ENCODE measurements around the gene ZNF189. TPM values are rescaled to one million over a fixed set of nuclear protein-coding genes. Genes with fewer than 3 reads are reported as not detected.
A peak's percentile ranks its signal among the peaks of the same experiment; 100 is the strongest.

The ZNF189 gene
- total RNA-seq, 6 experiments from 2014 or later = 10.2 to 11.6 (median 11.2) TPM

DNA sequence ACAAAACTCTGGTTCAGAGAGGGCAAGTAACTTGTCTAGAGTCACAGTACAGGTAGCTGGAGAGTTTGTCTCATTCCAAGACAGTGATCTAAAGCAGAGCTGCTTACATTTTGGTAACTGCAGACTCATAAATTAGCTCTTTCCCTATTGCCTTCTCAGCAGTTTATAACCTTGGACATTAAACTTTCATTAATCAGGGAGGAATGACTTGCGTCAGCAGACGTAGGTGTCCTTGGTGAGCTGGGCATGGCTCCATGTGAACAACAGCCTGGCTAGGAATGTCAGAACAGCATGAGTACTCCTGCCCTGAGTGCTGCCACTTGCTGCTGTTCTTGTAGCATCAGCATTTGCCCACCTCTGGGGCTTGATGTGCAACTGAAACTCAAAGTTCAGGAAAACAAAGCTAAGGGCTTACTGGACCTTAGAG is 39.2 kb downstream of the ZNF189 start:
- H3K4me1 Mint-ChIP-seq (ENCODE audit: low read depth) = no peaks in the 10 kb centered on the region
- TF ChIP-seq, protein P1, sequence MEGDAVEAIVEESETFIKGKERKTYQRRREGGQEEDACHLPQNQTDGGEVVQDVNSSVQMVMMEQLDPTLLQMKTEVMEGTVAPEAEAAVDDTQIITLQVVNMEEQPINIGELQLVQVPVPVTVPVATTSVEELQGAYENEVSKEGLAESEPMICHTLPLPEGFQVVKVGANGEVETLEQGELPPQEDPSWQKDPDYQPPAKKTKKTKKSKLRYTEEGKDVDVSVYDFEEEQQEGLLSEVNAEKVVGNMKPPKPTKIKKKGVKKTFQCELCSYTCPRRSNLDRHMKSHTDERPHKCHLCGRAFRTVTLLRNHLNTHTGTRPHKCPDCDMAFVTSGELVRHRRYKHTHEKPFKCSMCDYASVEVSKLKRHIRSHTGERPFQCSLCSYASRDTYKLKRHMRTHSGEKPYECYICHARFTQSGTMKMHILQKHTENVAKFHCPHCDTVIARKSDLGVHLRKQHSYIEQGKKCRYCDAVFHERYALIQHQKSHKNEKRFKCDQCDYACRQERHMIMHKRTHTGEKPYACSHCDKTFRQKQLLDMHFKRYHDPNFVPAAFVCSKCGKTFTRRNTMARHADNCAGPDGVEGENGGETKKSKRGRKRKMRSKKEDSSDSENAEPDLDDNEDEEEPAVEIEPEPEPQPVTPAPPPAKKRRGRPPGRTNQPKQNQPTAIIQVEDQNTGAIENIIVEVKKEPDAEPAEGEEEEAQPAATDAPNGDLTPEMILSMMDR (IDR thresholded peaks at IDR 0.05) = no peak
- H3K27me3 Mint-ChIP-seq (ENCODE audit: insufficient read depth) = peaks cover 18% of the 10 kb centered on the region
- no peak overlapping the region for H3K27ac Mint-ChIP-seq
- H3K9me3 Mint-ChIP-seq = no peaks in the 10 kb centered on the region
- H3K36me3 Mint-ChIP-seq (ENCODE audit: low read depth) = no peaks in the 10 kb centered on the region
- DNase-seq = peak; percentile 6
- H3K4me3 Mint-ChIP-seq = no peak overlapping the region

DNA sequence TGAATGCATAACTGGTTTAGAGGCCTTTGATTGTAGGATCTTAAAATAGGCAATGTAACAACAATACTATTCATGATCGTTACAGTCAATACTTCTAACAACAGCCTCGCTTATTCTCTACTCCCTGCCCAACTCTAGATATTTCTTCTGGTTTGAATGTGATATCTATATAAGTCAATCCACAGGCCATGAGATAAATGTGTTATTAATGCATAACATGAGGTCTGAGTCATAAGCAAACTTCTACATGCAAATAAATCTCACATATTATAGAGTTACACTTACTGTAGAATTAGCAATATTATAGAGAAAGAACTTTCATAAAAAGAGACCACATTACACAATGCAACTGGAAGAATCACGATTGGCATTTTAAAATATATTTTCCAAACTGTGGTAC is 39.9 kb downstream of the ZNF189 start:
- DNase-seq = no peak
- H3K4me1 Mint-ChIP-seq (ENCODE audit: low read depth) = no peaks in the 10 kb centered on the region
- H3K27ac Mint-ChIP-seq = no peak overlapping the region
- TF ChIP-seq, protein P1 (IDR thresholded peaks at IDR 0.05) = no peak
- H3K27me3 Mint-ChIP-seq (ENCODE audit: insufficient read depth) = peaks cover 23% of the 10 kb centered on the region
- H3K36me3 Mint-ChIP-seq (ENCODE audit: low read depth) = no peaks in the 10 kb centered on the region
- no peaks in the 10 kb centered on the region for H3K9me3 Mint-ChIP-seq
- no peak overlapping the region for H3K4me3 Mint-ChIP-seq

DNA sequence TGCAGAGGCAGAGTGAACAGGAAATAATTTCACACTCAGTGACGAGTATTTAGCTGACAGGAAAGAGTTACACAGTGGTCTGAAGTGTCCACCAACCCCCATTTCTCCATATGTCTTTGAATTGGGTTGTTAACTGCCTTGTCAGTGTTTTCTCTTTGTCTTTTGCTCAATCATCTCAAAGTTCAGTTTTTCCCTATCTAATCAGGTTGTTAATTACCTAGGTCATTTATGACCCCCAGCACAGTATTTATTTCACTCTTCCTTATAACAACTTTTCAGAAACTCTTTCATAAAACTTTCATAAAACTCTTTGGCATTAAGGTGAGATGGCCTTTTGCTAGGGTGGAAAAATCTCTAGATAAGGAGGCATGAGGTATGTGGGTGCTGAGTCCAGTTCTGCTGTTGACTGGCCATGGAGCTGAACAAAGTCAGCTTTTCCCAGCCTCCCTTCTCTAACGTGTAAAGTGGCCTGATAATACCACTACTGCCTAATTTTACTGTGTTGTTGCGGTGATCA is 42.1 kb downstream of the ZNF189 start:
- Mint-ChIP-seq H3K9me3 (no peaks in the 10 kb centered on the region), H3K27me3 (ENCODE audit: insufficient read depth) (peaks cover 20% of the 10 kb centered on the region), H3K4me1 (ENCODE audit: low read depth) (peaks cover 9% of the 10 kb centered on the region; the same call in 1 of the 2 replicates), H3K27ac (no peak overlapping the region), H3K36me3 (ENCODE audit: low read depth) (no peaks in the 10 kb centered on the region), H3K4me3 (no peak overlapping the region)
- TF ChIP-seq, protein P1 (IDR thresholded peaks at IDR 0.05) = no peak
- no peak for DNase-seq

DNA sequence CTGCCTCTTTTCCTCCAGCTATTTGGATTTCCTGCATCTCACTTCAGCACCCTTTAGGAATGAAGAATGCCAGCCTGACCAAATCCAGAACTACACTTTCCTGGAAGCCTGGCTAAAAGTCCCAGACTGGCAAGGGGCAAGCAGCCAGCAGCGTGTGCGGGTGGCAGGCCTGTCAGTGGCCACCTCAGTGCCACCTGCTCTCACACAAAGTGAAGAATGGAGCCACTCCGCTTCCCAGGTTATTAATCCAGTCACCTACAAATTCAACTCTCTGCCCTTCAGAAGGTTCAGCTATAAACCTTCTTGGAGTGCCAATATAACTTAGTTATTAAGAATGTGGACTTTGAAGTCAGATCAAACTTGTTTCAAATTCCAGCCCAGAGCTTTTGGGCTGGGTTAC is 43.7 kb downstream of the ZNF189 start:
- Mint-ChIP-seq H3K27ac (no peak overlapping the region), H3K27me3 (ENCODE audit: insufficient read depth) (peaks cover 22% of the 10 kb centered on the region), H3K4me3 (no peak overlapping the region), H3K36me3 (ENCODE audit: low read depth) (no peaks in the 10 kb centered on the region), H3K9me3 (no peaks in the 10 kb centered on the region), H3K4me1 (ENCODE audit: low read depth) (peaks cover 9% of the 10 kb centered on the region; the same call in 1 of the 2 replicates)
- DNase-seq = no peak
- TF ChIP-seq, protein P1 (IDR thresholded peaks at IDR 0.05) = no peak

DNA sequence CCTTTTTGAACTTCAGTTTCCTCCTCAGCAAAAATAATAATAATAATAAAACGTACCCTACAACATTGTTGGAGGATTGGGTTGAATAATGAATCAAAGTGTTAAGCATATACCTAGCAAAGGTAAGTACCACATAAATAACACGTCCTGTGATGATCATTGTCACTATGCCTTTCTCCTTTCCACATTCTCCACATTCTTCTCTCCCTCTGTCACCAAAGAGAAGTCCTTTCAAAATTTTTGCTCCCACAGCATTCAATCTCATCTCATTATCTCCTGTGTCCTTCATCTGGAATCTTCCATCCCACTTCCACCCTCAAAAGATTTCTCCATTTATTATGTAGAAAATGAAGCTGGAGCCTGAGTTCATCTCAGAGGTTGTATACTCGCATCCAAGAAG is 44.1 kb downstream of the ZNF189 start:
- DNase-seq = no peak
- no peaks in the 10 kb centered on the region for H3K36me3 Mint-ChIP-seq (ENCODE audit: low read depth)

More for the DNA sequence above, 44.1 kb downstream of the ZNF189 start:
- peaks cover 9% of the 10 kb centered on the region; the same call in 1 of the 2 replicates for H3K4me1 Mint-ChIP-seq (ENCODE audit: low read depth)
- no peaks in the 10 kb centered on the region for H3K9me3 Mint-ChIP-seq
- H3K4me3 Mint-ChIP-seq = no peak overlapping the region
- peaks cover 18% of the 10 kb centered on the region for H3K27me3 Mint-ChIP-seq (ENCODE audit: insufficient read depth)
- TF ChIP-seq, protein P1 (IDR thresholded peaks at IDR 0.05) = no peak
- H3K27ac Mint-ChIP-seq = no peak overlapping the region
